A549 (cell line): ENCODE data around the gene GRIK2.

ENCODE experiments used
- BHLHE40 ChIP-seq: IDR thresholded peaks from 2 replicates; pipeline ENCODE4 v1.6.1; 2012; ENCODE audit warnings: low read depth, low read length, inconsistent platforms
- JUNB ChIP-seq: fragments of >200 bp; sonication (Bioruptor Twin); formaldehyde crosslinking; IDR thresholded peaks from 2 replicates; pipeline ENCODE4 v1.6.1; 2016
- MAZ ChIP-seq: fragments of 150-350 bp; IDR thresholded peaks from 2 replicates; pipeline ENCODE4 v1.6.1; 2014; ENCODE audit warnings: antibody characterized with exemption, low read depth, low read length, borderline replicate concordance
- NR3C1 ChIP-seq: fragments of >200 bp; sonication (Bioruptor Twin); formaldehyde crosslinking; IDR thresholded peaks from 3 replicates; pipeline ENCODE4 v1.6.1; 2017
- POLR2A ChIP-seq: IDR thresholded peaks from 2 replicates; pipeline ENCODE4 v1.6.1; 2012; ENCODE audit warnings: mild to moderate bottlenecking, low read length
- SREBF2 ChIP-seq: fragments of 450-650 bp; IDR thresholded peaks from 2 replicates; pipeline ENCODE4 v1.6.1; 2014; ENCODE audit warnings: mild to moderate bottlenecking, moderate library complexity
- TF ChIP-seq, protein P1 (sequence below): fragments of >200 bp; sonication (Bioruptor Twin); formaldehyde crosslinking; IDR thresholded peaks from 3 replicates; pipeline ENCODE4 v1.5.1; 2016
- TF ChIP-seq, protein P2 (sequence below): fragments of 150-350 bp; IDR thresholded peaks from 2 replicates; pipeline ENCODE4 v1.6.1; 2014; ENCODE audit warnings: low read depth, mild to moderate bottlenecking, low read length
- TF ChIP-seq, protein P3 (sequence below): IDR thresholded peaks from 2 replicates; pipeline ENCODE4 v1.6.1; 2012
- TF ChIP-seq, protein P4 (sequence below): fragments of 200-600 bp; sonication (generic); IDR thresholded peaks from 2 replicates; pipeline ENCODE4 v1.6.1; 2016; ENCODE audit warnings: antibody characterized with exemption, mild to moderate bottlenecking, moderate library complexity

DNA sequence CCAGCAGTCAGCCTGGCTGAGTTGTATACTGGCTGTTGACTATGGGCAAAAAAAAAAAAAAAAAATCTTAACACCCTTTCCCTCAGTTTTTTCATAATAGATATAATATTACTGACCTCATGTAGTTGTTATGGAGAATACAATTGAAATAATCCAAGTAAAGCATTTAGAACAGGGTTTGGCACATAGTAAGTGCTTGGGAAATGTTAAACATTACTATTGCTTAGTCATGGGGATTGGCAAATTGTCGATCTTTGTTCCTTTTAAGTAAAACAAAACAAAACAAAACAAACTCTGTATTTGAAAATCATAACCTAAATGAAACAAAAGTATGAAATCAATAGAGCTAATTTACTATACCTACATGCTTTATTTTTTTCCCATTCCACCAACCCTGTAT, 458.4 kb downstream of the GRIK2 start:
- TF ChIP-seq POLR2A (no peak), SREBF2 (no peak), JUNB (no peak), NR3C1 (no peak), BHLHE40 (no peak), MAZ (no peak)
- TF ChIP-seq, protein P1, sequence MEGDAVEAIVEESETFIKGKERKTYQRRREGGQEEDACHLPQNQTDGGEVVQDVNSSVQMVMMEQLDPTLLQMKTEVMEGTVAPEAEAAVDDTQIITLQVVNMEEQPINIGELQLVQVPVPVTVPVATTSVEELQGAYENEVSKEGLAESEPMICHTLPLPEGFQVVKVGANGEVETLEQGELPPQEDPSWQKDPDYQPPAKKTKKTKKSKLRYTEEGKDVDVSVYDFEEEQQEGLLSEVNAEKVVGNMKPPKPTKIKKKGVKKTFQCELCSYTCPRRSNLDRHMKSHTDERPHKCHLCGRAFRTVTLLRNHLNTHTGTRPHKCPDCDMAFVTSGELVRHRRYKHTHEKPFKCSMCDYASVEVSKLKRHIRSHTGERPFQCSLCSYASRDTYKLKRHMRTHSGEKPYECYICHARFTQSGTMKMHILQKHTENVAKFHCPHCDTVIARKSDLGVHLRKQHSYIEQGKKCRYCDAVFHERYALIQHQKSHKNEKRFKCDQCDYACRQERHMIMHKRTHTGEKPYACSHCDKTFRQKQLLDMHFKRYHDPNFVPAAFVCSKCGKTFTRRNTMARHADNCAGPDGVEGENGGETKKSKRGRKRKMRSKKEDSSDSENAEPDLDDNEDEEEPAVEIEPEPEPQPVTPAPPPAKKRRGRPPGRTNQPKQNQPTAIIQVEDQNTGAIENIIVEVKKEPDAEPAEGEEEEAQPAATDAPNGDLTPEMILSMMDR: no peak
- TF ChIP-seq, protein P2, sequence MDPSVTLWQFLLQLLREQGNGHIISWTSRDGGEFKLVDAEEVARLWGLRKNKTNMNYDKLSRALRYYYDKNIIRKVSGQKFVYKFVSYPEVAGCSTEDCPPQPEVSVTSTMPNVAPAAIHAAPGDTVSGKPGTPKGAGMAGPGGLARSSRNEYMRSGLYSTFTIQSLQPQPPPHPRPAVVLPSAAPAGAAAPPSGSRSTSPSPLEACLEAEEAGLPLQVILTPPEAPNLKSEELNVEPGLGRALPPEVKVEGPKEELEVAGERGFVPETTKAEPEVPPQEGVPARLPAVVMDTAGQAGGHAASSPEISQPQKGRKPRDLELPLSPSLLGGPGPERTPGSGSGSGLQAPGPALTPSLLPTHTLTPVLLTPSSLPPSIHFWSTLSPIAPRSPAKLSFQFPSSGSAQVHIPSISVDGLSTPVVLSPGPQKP: no peak
- TF ChIP-seq, protein P3, sequence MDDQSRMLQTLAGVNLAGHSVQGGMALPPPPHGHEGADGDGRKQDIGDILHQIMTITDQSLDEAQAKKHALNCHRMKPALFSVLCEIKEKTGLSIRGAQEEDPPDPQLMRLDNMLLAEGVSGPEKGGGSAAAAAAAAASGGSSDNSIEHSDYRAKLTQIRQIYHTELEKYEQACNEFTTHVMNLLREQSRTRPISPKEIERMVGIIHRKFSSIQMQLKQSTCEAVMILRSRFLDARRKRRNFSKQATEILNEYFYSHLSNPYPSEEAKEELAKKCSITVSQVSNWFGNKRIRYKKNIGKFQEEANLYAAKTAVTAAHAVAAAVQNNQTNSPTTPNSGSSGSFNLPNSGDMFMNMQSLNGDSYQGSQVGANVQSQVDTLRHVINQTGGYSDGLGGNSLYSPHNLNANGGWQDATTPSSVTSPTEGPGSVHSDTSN: no peak
- TF ChIP-seq, protein P4, sequence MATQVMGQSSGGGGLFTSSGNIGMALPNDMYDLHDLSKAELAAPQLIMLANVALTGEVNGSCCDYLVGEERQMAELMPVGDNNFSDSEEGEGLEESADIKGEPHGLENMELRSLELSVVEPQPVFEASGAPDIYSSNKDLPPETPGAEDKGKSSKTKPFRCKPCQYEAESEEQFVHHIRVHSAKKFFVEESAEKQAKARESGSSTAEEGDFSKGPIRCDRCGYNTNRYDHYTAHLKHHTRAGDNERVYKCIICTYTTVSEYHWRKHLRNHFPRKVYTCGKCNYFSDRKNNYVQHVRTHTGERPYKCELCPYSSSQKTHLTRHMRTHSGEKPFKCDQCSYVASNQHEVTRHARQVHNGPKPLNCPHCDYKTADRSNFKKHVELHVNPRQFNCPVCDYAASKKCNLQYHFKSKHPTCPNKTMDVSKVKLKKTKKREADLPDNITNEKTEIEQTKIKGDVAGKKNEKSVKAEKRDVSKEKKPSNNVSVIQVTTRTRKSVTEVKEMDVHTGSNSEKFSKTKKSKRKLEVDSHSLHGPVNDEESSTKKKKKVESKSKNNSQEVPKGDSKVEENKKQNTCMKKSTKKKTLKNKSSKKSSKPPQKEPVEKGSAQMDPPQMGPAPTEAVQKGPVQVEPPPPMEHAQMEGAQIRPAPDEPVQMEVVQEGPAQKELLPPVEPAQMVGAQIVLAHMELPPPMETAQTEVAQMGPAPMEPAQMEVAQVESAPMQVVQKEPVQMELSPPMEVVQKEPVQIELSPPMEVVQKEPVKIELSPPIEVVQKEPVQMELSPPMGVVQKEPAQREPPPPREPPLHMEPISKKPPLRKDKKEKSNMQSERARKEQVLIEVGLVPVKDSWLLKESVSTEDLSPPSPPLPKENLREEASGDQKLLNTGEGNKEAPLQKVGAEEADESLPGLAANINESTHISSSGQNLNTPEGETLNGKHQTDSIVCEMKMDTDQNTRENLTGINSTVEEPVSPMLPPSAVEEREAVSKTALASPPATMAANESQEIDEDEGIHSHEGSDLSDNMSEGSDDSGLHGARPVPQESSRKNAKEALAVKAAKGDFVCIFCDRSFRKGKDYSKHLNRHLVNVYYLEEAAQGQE: no peak
